Psoas muscle (tissue), 8 donors: ENCODE data around the gene ATXN3L. TPM values are rescaled to one million over a fixed set of nuclear protein-coding genes. Genes with fewer than 3 reads are reported as not detected.

ENCODE experiments used
- ATAC-seq, 4 donors: fragments of 200-7000 bp; cut with Tn5 transposase; one replicate each; pipeline ENCODE4 v1.9.1; 2020; ENCODE audit warnings: moderate library complexity in 3 of 4, mild to moderate bottlenecking in 2 of 4
- DNase-seq, 2 donors: peaks; one replicate each; pipeline ENCODE4 v3.0.0-alpha.2; 2020
- H3K27ac ChIP-seq: fragments of 200-600 bp; one replicate; pipeline ENCODE4 v1.8.0; 2022
- H3K27me3 ChIP-seq, 3 donors: fragments of 200-600 bp in 1 of 3; one replicate each; pipeline versions ENCODE4 v1.6.1 to v1.8.0; 2013 to 2022; ENCODE audit warnings: low read length in 2 of 3, mild to moderate bottlenecking in 2 of 3, moderate library complexity in 1 of 3; ENCODE audit not compliant: insufficient read depth in 3 of 3
- H3K36me3 ChIP-seq, 2 donors: fragments of 200-600 bp in 1 of 2; one replicate each; pipeline versions ENCODE4 v1.6.1 to v1.8.0; 2013 to 2022; ENCODE audit warnings: low read depth in 1 of 2, mild to moderate bottlenecking in 1 of 2, moderate library complexity in 1 of 2; ENCODE audit not compliant: insufficient read depth in 1 of 2
- H3K4me1 ChIP-seq: fragments of 200-600 bp; one replicate; pipeline ENCODE4 v1.8.0; 2022
- H3K4me3 ChIP-seq: fragments of 200-600 bp; one replicate; pipeline ENCODE4 v1.8.0; 2022; ENCODE audit warnings: mild to moderate bottlenecking
- H3K9me3 ChIP-seq: fragments of 200-600 bp; one replicate; pipeline ENCODE4 v1.8.0; 2022
- CTCF ChIP-seq: fragments of 200-600 bp; IDR thresholded peaks from one replicate; pipeline ENCODE4 v1.8.0; 2022; ENCODE audit warnings: antibody characterized with exemption
- WGBS, 3 donors: extraction: QIAGEN DNeasy Blood & Tissue Kit; methylation state at CpG; one replicate each; pipeline versions ENCODE4 v1.1.6 to v1.1.7; 2013; 5-methylcytosine and 5-hydroxymethylcytosine counted together
- intact Hi-C, 2 donors: fragments of 100-400 bp; cut with DNase I; formaldehyde crosslinking; loops; one replicate each; pipeline versions ENCODE4 v1.11.0 to v1.14.2; 2022
- polyA plus RNA-seq, 3 donors: library from polyadenylated mRNA; stranded (reverse); fragments of 200-250 nt; gene quantifications; one replicate each; pipeline ENCODE4 v1.2.3, GENCODE V29; 2013
- total RNA-seq, 4 donors: library from RNA; stranded (reverse); fragmentation: NEBNext Ultra II Directional in 2 of 4; extraction: Animal tissue kit (Norgen Biotek cat#: 25700) in 2 of 4; gene quantifications; one replicate each; pipeline versions ENCODE4 v1.2.1 to v1.2.4, GENCODE V29; 2021 to 2023
- donor health status: healthy with polysubstance abuse.
- donor health status: DM: no; HTN: no; CAD: no; lungs with moderate emphysema.
- donor health status: Bipolar disorder and iron deficiency.
- donor health status: healthy.
- donor health status: DM: yes; HTN: yes; CAD: no.
- donor health status: DM: no; HTN: no; CAD: no.
- donor health status: DM: no; HTN: no; CAD: no.
- donor health status: DM: yes; HTN: yes; CAD: no.

The ATXN3L gene
- total and polyA plus RNA-seq, 7 donors: not detected

DNA sequence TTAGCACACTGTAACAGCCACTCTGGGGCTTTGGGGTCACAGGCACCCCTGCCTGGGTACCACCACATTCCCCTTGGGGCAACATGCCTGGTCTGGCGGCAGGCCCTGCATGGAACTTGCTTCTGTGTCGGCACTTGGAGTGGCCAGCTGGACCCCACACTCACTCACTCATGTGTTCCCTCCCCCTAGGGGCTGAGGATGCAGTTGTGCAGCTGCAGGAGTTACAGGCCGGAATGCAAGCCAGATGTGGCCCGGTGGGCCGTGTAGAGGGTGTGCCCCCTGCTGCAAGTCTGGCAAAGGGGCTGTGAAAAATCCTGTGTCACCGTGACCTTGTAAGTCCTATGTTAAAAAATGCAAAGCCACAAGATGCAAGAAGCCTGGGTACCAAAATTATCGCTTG is 34.2 kb downstream of the ATXN3L start:
- TF ChIP-seq CTCF: no peak
- WGBS, 3 donors: 60 to 61% (median 61%) methylated on average over 5 to 7 of the region's 7 CpGs
- no peak for ATAC-seq

GRCh38 chrX:13285229-13285628 is 34.6 kb downstream of the ATXN3L start:
- intact Hi-C loops: no loop called here

More for the DNA sequence above, 34.2 kb downstream of the ATXN3L start:
- Histone ChIP-seq H3K4me1 (no peaks in the 10 kb centered on the region), H3K9me3 (peaks cover 11% of the 10 kb centered on the region), H3K36me3 (no peaks in the 10 kb centered on the region), H3K4me3 (no peak overlapping the region), H3K27me3 (peaks cover 0 to 9% (median 0%) of the 10 kb centered on the region in 3 donors), H3K27ac (no peak overlapping the region)
- DNase-seq: no peak
- intact Hi-C loops: no loop called here

DNA sequence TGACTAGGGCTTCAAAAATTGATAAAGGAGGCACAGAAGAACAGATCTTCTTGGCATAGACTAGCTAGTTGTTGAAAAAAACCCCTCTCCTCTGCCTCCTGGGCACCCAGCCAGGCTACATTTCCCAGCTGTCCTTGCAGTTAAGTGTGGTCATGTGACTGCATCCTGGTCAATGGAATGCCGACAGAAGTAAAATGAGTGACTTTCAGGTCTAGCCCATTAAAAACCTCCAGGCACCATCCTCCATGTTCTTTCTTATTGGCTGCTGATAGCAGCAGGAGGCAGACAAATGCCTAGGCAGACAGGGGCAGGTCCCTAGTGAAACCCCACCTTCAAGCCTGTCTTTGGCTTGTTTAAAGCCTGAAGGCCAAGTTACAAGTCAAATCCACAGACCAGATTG is 35.3 kb downstream of the ATXN3L start:
- peaks cover 11% of the 10 kb centered on the region for H3K9me3 ChIP-seq
- intact Hi-C loops: no loop called here
- H3K27ac ChIP-seq: no peak overlapping the region
- peaks cover 0 to 9% (median 0%) of the 10 kb centered on the region in 3 donors for H3K27me3 ChIP-seq
- DNase-seq (no peak), ATAC-seq (no peak)
- no peaks in the 10 kb centered on the region for H3K4me1 ChIP-seq
- H3K4me3 ChIP-seq: no peak overlapping the region
- no peak for TF ChIP-seq CTCF
- no peaks in the 10 kb centered on the region for H3K36me3 ChIP-seq
- 59 to 85% (median 67%) methylated on average over 1 of the region's 1 CpG for WGBS, 3 donors

More at GRCh38 chrX:13285229-13285628, 34.6 kb downstream of the ATXN3L start:
- TF ChIP-seq CTCF: no peak
- no peak for ATAC-seq
- H3K9me3 ChIP-seq: peaks cover 11% of the 10 kb centered on the region
- H3K4me1 ChIP-seq: no peaks in the 10 kb centered on the region
- WGBS, 3 donors: 83 to 95% (median 90%) methylated on average over 5 of the region's 5 CpGs
- no peaks in the 10 kb centered on the region for H3K36me3 ChIP-seq
- H3K27me3 ChIP-seq: peaks cover 0 to 9% (median 0%) of the 10 kb centered on the region in 3 donors
- no peak overlapping the region for H3K4me3 ChIP-seq
- no peak for DNase-seq
- H3K27ac ChIP-seq: no peak overlapping the region

- Histone ChIP-seq H3K4me3 (no peak overlapping the region), H3K27me3 (peaks cover 0 to 9% (median 0%) of the 10 kb centered on the region in 3 donors), H3K9me3 (peaks cover 11% of the 10 kb centered on the region), H3K4me1 (no peaks in the 10 kb centered on the region), H3K36me3 (no peaks in the 10 kb centered on the region), H3K27ac (no peak overlapping the region)
- TF ChIP-seq CTCF: no peak
- intact Hi-C loops: no loop called here
- 67 to 88% (median 85%) methylated on average over 1 of the region's 1 CpG for WGBS, 3 donors
- no peak for DNase-seq
- no peak for ATAC-seq
Measured at GRCh38 chrX:13283950-13284546, 35.8 kb downstream of the ATXN3L start.

- Histone ChIP-seq H3K4me3 (no peak overlapping the region), H3K27me3 (peaks cover 0 to 9% (median 0%) of the 10 kb centered on the region in 3 donors), H3K27ac (no peak overlapping the region), H3K4me1 (no peaks in the 10 kb centered on the region), H3K9me3 (peaks cover 11% of the 10 kb centered on the region), H3K36me3 (no peaks in the 10 kb centered on the region)
- intact Hi-C loops: no loop called here
- DNase-seq (no peak), ATAC-seq (no peak)
- no peak for TF ChIP-seq CTCF
- WGBS, 3 donors: 26 to 55% (median 40%) methylated on average over 2 of the region's 2 CpGs
Measured at GRCh38 chrX:13283512-13283911, 36.3 kb downstream of the ATXN3L start.
